Activated CD8-positive, alpha-beta memory T cell treated with anti-CD3 and anti-CD28 coated beads for 48 hours (primary cell): ENCODE results near the gene BLOC1S3.
"Not testable (repeated sequence)": the region's sequence is repeated elsewhere in the genome, so short reads cannot be mapped to it uniquely, and the experiment has no call there.

ENCODE experiments used
- DNase-seq, 3 experiments: peaks; one replicate each; pipeline ENCODE4 v3.0.0-alpha.2; 2020; ENCODE audit warnings: low read depth in 2 of 3, low spot score in 2 of 3

The BLOC1S3 gene

GRCh38 chr19:45222724-45223123 lies 44.1 kb downstream of the BLOC1S3 start:
- DNase-seq = no peak

- DNase-seq = no peak
Observed at GRCh38 chr19:45223879-45224278, 45.3 kb downstream of the BLOC1S3 start.

GRCh38 chr19:45224645-45225044 lies 46.1 kb downstream of the BLOC1S3 start:
- no peak for DNase-seq

- not testable (repeated sequence) for DNase-seq
Observed at GRCh38 chr19:45229056-45229455, 50.5 kb downstream of the BLOC1S3 start.
